ENCODE measurements around the gene UBE2E2.

The UBE2E2 gene

GRCh38 chr3:23276913-23277658, 74.0 kb downstream of the UBE2E2 start:
- DNase-seq (ENCODE audit: low read depth in 2 of 2), result no peak

DNA sequence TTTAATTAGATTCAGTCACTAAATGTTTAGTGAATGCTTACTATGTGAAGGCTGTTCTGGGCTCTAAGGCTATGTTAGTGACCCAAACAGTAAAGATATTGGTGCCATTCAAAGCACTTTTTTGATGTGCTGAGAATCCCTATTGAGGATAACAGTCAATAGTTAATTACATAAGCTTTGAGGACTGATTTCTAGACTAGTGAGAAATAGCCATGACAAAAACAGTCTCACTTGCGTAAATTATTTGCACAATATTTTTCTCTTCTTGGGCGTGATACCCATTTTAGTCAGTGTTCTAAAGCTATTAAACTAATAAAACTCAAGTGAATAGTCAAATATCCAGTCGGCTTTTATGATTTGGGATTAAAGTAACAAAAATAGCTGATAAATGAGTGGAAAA, 74.6 kb downstream of the UBE2E2 start:
- no peak for DNase-seq (ENCODE audit: low read depth in 2 of 2)

- DNase-seq (ENCODE audit: low read depth in 2 of 2), result no peak
Observed at GRCh38 chr3:23283625-23284024, 80.5 kb downstream of the UBE2E2 start.

GRCh38 chr3:23288286-23288685, 85.2 kb downstream of the UBE2E2 start:
- no peak for DNase-seq (ENCODE audit: low read depth in 2 of 2)

GRCh38 chr3:23288715-23289114, 85.6 kb downstream of the UBE2E2 start:
- no peak for DNase-seq (ENCODE audit: low read depth in 2 of 2)

DNA sequence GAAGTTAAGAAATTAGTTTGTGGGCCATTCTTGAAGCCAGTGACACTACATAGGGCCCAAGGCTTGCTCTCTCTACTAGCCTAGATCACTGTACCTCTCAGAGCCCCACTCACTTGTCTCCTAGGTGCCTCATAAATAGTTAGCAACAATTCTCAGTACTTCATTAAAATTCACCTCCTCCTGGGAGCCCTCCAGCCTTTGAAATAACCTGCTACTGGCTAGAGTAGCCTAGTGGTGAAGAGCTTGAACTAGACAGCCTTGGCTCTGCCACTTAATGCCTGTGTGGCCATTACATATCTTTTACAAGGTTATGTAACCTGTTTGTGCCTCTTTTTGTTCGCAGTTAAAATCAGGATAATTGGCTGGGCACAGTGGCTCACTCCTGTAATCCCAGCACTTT, 89.3 kb downstream of the UBE2E2 start:
- DNase-seq (ENCODE audit: low read depth in 2 of 2), result no peak

DNA sequence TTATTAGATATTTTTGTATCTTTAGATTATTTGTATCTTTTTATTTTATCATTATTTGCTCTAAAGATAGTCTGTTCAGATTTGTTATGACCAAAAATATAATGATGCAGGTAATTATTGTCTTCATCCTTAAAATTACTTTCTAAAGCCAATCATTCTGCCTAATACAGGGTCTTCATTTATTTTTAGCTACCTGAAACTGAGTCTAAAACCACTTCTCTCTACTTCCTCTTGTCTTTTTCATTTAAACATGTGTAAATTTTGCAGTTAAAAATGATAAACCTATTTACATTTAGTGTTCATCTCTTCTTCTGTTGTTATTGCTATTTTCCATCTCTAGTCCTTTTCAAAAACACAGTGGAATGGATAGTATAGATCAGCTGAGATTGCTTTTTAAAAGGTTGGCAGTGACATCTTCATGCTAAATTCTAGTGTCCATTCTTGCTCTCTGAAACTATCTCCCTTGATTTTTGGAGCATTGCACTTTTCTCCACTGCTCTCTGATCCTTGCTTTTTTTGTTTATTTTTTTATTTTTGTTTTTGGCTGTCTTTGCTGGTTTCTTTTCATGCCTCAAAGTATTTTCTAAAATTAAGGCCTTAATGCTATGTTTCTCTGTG, 91.8 kb downstream of the UBE2E2 start:
- DNase-seq (ENCODE audit: low read depth in 2 of 2), result no peak

DNA sequence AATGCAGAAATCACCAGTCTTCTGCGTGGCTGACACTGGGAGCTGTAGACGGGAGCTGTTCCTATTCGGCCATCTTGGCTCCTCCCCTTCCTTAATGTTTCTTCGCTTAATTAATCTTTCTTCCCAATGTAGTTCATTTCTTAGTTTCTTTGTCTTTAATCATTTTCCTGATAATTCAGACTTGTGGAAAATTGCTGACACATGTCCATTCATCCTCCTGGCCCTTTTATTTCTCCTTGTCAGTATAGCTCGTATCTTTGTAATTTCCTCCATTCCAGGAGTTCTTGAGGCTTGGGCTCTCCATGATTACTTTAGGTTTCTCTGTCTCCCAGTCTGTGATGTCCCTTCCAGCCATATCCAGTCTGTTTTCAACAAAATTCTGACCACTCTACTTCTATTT, 98.7 kb downstream of the UBE2E2 start:
- no peak for DNase-seq (ENCODE audit: low read depth in 2 of 2)

DNA sequence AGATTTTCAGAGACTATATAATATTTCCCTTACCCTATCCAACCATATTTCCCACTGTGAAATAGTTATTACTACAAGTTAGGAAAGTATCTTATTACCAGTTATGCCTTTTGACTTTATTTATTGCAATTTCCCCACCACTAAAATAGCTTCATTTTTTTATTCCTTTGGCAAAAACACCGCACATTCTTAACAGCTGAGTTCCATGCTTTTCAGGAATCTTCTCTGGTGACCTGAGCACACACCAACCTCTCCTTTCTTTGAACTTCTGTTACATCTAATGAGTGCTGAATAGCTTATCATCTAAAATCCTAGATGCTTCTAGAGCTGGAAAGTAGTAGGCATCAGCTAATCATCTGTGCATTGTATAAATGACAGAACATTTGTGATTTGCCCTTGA, 99.1 kb downstream of the UBE2E2 start:
- DNase-seq (ENCODE audit: low read depth in 2 of 2), result no peak

DNA sequence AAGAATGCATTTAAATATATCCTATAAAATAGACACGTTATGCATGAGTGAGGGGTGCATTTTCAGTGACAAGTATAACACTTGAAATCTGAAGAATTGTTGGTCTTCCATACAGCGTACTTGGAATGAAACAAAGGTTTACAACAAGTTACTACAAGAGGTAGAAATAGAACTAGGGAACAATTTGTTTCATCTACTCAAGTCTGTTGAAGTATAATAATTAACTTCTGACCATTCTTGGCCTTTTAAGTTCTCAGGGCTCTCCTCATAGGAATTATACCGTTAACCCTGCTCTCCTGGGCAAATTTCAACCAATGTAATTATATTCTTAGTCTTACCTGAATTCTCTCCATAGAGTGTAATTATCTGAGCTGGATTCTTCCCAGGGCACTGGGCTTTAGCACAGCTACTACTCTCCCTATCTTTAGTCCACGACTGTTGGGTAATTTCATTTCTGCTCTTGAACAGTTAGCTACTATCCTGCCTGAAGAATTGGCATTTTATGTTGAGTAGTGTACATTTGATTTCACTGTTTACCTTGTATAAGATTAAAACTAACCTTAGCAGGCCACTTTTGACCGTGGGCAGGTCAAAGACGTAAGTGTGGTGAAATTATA, 100.6 kb downstream of the UBE2E2 start:
- DNase-seq (ENCODE audit: low read depth in 2 of 2), result no peak

DNA sequence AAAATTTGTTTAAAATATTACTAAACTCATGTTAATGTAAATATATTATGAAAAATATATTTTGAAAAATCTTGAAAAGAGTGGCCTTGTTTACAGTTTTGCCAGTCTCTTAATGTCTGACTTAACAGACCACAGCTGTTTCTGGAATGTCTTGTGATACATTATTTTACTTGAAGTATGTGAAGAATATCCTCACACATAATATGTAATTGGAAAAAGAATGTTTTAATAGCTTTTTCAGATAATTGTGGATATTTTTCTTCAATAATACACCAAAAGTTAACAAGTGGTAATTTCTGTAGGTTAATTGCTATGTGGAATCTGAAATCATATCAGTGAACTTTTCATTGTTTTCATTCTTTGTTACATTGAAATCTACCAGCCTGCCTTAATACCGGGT, 101.3 kb downstream of the UBE2E2 start:
- DNase-seq (ENCODE audit: low read depth in 2 of 2), result no peak

DNA sequence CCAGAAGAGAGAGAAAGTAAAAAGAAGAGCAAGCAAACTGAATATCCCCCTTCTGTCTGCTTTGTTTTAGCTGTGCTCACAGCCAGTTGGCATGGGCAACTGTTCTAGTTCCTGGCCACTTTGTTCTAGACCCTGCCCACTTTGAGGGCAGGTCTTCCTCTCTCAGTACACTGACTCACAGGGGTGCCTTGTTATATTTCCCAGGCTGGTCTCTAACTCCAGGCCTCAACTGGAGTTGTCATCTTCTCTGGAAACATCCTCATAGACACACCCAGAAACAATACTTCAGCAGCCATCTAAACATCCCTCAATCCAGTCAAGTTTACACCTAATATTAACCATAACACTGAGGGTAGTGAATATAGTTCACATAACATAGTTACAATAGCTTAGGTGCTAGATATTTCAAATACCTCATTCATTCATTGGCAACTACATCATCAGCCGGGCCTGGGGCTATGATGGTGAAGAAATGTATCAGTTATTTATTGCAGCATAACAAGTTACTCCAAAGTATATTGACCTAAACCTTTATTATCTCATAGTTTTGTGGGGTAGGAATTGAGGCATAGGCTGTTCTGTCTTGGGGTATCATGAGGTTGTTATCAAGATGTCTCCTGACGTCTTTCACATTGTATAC, 106.0 kb downstream of the UBE2E2 start:
- DNase-seq (ENCODE audit: low read depth in 2 of 2), result no peak

- DNase-seq (ENCODE audit: low read depth in 2 of 2), result no peak
Observed at GRCh38 chr3:23312866-23313265, 109.7 kb downstream of the UBE2E2 start.

GRCh38 chr3:23314981-23315762, 112.0 kb downstream of the UBE2E2 start:
- no peak for DNase-seq (ENCODE audit: low read depth in 2 of 2)

- DNase-seq (ENCODE audit: low read depth in 2 of 2), result no peak
Observed at GRCh38 chr3:23316924-23317323, 113.8 kb downstream of the UBE2E2 start.

DNA sequence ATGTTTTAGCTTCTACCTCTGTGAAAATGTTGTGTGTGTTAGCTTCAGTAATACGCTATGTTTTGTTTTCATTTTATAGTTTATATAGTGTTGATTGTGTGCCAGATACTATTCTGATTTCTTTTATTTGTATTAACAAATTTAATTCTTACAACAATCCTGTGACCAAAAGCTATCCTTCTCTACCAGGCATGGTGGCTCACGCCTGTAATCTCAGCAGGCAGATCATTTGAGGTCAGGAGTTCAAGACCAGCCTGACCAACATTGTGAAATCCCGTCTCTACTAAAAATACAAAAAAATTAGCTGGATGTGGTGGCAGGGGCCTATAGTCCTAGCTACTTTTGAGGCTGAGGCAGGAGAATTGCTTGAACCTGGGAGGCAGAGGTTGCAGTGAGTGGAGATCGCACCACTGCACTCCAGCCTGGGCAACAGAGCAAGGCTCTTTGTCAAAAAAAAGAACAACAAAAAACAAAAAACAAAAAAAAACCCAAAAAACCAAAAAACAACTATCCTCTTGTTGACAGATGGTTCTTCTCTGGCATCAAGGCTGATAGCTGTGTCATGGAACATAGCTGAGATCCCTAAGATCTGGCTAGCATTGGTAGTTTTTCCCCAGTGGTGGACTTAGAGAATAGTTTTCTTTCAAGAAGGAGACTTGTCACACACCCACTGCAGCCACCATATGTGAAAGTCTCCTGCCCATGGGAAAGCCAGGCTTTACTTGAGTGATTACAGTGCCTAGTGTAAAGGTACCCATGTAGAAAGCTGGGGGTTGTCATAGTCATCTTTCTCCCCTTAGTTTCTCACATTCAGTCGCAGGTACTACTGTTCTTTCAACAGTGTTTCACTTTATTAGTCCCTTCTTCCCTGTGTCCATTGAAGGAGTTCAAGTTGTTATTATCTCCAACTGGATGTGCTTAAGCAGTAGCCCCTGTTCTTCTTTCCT, 116.5 kb downstream of the UBE2E2 start:
- DNase-seq (ENCODE audit: low read depth in 2 of 2), result no peak

DNA sequence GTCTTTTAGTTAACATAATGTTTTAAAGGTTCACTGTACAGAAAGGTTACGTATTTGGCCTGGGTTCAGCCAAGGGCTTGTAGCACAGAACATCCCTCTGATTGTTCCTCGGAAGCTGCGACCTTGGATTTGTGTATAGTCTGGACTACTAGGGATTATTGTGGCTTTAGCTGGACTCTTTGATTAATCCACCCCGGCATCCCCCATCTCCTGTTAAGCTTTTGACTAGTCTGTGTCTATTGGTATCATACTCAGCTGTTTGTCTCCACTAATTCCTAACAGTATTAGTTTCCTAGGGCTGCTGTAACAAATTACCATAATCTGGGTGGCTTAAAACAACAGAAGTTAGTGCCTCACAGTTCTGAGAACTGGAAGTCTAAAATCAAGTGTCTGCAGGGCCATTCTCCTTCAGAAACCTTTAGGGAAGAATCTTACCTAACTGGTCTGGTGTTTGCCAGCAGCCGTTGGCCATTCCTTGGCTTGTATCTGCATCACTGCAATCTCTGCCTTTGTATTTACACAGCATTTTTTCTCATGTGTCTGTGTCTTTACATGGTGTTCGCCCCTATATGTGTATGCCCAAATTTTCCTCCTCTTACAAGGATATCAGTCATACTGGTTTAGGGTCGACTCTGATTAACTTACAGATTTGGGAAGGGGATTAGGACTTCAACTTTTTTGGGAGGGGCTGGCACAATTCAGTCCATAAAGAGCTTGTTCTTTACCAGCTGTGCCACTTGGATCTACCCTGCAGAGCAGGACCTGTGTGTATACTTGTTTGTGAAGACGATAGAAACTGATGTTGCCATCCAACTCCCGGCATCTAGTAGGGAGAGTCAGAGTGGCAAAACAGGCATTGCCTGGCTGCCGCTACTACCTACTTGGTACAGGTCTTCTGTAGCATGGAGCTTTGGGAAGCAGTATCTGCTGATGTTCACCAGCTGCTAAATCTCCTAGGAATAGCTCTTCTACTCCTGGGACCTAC, 117.8 kb downstream of the UBE2E2 start:
- no peak for DNase-seq (ENCODE audit: low read depth in 2 of 2)

GRCh38 chr3:23324745-23325144, 121.6 kb downstream of the UBE2E2 start:
- no peak for DNase-seq (ENCODE audit: low read depth in 2 of 2)

GRCh38 chr3:23325466-23326065, 122.4 kb downstream of the UBE2E2 start:
- DNase-seq (ENCODE audit: low read depth in 2 of 2), result no peak
